ENCODE data around the gene EZH2. TPM values are rescaled to one million over a fixed set of nuclear protein-coding genes. Genes with fewer than 3 reads are reported as not detected.

The EZH2 gene
- total and polyA plus RNA-seq, 2 donors (not counting 3 experiments of a cell fraction or from before 2014, with no cell fraction given): 16.9 to 33.4 TPM

GRCh38 chr7:148787571-148788295 is 96.4 kb downstream of the EZH2 start:
- BruUV-seq (replicated peaks): no TSS peak
- TF ChIP-seq MYC (IDR thresholded peaks at IDR 0.05; ENCODE audit: low read depth, low read length) (no peak), POLR2AphosphoS5 (IDR thresholded peaks at IDR 0.05; ENCODE audit: insufficient read depth, low read depth, low read length) (no peak), JUN (IDR thresholded peaks at IDR 0.05; ENCODE audit: borderline replicate concordance, insufficient read depth, insufficient read length, low read depth) (no peak), GATA2 (IDR thresholded peaks at IDR 0.05; ENCODE audit: insufficient read depth, insufficient read length, low read depth, low read length) (no peak), FOS (IDR thresholded peaks at IDR 0.05; ENCODE audit: borderline replicate concordance, insufficient read depth, low read length) (no peak)
- DNase-seq (ENCODE audit: low read depth, low spot score): no peak
- Histone ChIP-seq H3K4me3 (replicated peaks in 1 of 3; ENCODE audit: insufficient read depth in 1 of 3, low read depth in 1 of 3, low read length in 3 of 3) (no peak overlapping the region), H3K4me2 (ENCODE audit: insufficient read depth, low read length) (no peak overlapping the region), H3K4me1 (ENCODE audit: control insufficient read depth, extremely low read depth, insufficient read depth, low read length) (no peaks in the 10 kb centered on the region), H3K79me2 (ENCODE audit: control insufficient read depth, insufficient read depth, low read length) (no peaks in the 10 kb centered on the region), H3K9ac (replicated peaks; ENCODE audit: extremely low read depth, insufficient read depth, low read length) (no peak overlapping the region), H2AFZ (ENCODE audit: low read depth, low read length) (no peak overlapping the region), H3K36me3 (ENCODE audit: control insufficient read depth in 2 of 2, extremely low read depth in 1 of 2, insufficient read depth in 2 of 2, low read length in 2 of 2) (peaks cover 20 to 30% of the 10 kb centered on the region in 2 experiments), H4K20me1 (replicated peaks; ENCODE audit: control insufficient read depth, extremely low read depth, insufficient read depth, low read length) (no peaks in the 10 kb centered on the region), H3K9me1 (replicated peaks; ENCODE audit: control insufficient read depth, extremely low read depth, insufficient read depth, low read length) (no peaks in the 10 kb centered on the region), H3K9me3 (replicated peaks; ENCODE audit: control insufficient read depth, insufficient read depth, low read length) (no peaks in the 10 kb centered on the region), H3K27me3 (ENCODE audit: control insufficient read depth in 2 of 2, insufficient read depth in 2 of 2, low read length in 2 of 2) (no peaks in the 10 kb centered on the region), H3K27ac (ENCODE audit: insufficient read depth, low read depth, low read length) (no peak overlapping the region)
- FAIRE-seq: no peak
- ChIA-PET POLR2A (no interaction called here), CTCF (interaction anchor here (0.8 kb wide), 1 partner anchor 68 kb away, joined by 3 read pairs; no protein-coding TSS in a partner anchor)
- intact Hi-C loops (cut with micrococcal nuclease): no loop called here
- dilution Hi-C loops (cut with MboI; ENCODE audit: extremely low pct_ligation_motif_present, low sequenced_read_pairs): no loop called here

GRCh38 chr7:148783801-148784527 is 100.1 kb downstream of the EZH2 start:
- no peak for FAIRE-seq
- Histone ChIP-seq H3K9me1 (replicated peaks; ENCODE audit: control insufficient read depth, extremely low read depth, insufficient read depth, low read length) (no peaks in the 10 kb centered on the region), H3K4me2 (ENCODE audit: insufficient read depth, low read length) (no peak overlapping the region), H2AFZ (ENCODE audit: low read depth, low read length) (no peak overlapping the region), H3K27ac (ENCODE audit: insufficient read depth, low read depth, low read length) (no peak overlapping the region), H3K36me3 (ENCODE audit: control insufficient read depth in 2 of 2, extremely low read depth in 1 of 2, insufficient read depth in 2 of 2, low read length in 2 of 2) (peaks cover 11 to 28% of the 10 kb centered on the region in 2 experiments), H3K4me1 (ENCODE audit: control insufficient read depth, extremely low read depth, insufficient read depth, low read length) (no peaks in the 10 kb centered on the region), H3K9me3 (replicated peaks; ENCODE audit: control insufficient read depth, insufficient read depth, low read length) (no peaks in the 10 kb centered on the region), H3K9ac (replicated peaks; ENCODE audit: extremely low read depth, insufficient read depth, low read length) (no peak overlapping the region), H3K27me3 (ENCODE audit: control insufficient read depth in 2 of 2, insufficient read depth in 2 of 2, low read length in 2 of 2) (no peaks in the 10 kb centered on the region), H3K79me2 (ENCODE audit: control insufficient read depth, insufficient read depth, low read length) (no peaks in the 10 kb centered on the region), H4K20me1 (replicated peaks; ENCODE audit: control insufficient read depth, extremely low read depth, insufficient read depth, low read length) (no peaks in the 10 kb centered on the region), H3K4me3 (replicated peaks in 1 of 3; ENCODE audit: insufficient read depth in 1 of 3, low read depth in 1 of 3, low read length in 3 of 3) (no peak overlapping the region)
- DNase-seq (ENCODE audit: low read depth, low spot score): no peak
- POLR2A ChIA-PET: no interaction called here
- intact Hi-C loops (cut with micrococcal nuclease) (no loop called here), dilution Hi-C loops (cut with MboI; ENCODE audit: extremely low pct_ligation_motif_present, low sequenced_read_pairs) (no loop called here)
- CTCF ChIA-PET: interaction anchor here (1.0 to 1.2 kb wide), 2 partner anchors 9 to 12 kb away, joined by 3 read pairs; no protein-coding TSS in a partner anchor
- no TSS peak for BruUV-seq (replicated peaks)
- TF ChIP-seq POLR2AphosphoS5 (IDR thresholded peaks at IDR 0.05; ENCODE audit: insufficient read depth, low read depth, low read length): no peak
- no peak for TF ChIP-seq JUN (IDR thresholded peaks at IDR 0.05; ENCODE audit: borderline replicate concordance, insufficient read depth, insufficient read length, low read depth)
- TF ChIP-seq GATA2 (IDR thresholded peaks at IDR 0.05; ENCODE audit: insufficient read depth, insufficient read length, low read depth, low read length): no peak
- no peak for TF ChIP-seq POLR2A (IDR thresholded peaks at IDR 0.05; ENCODE audit: low read depth, low read length)
- no peak for TF ChIP-seq EZH2 (IDR thresholded peaks at IDR 0.05; ENCODE audit: borderline replicate concordance, low read depth, low read length, severe bottlenecking)
- TF ChIP-seq CTCF (IDR thresholded peaks at IDR 0.05; ENCODE audit: extremely low read depth in 1 of 2, insufficient read depth in 1 of 2, low read depth in 1 of 2, low read length in 2 of 2): no peak
- no peak for TF ChIP-seq MYC (IDR thresholded peaks at IDR 0.05; ENCODE audit: low read depth, low read length)
- TF ChIP-seq FOS (IDR thresholded peaks at IDR 0.05; ENCODE audit: borderline replicate concordance, insufficient read depth, low read length): no peak
- TF ChIP-seq MAX (IDR thresholded peaks at IDR 0.05; ENCODE audit: insufficient read depth, insufficient read length): no peak
